PC-9 (cell line): ENCODE results near the gene SCN8A. TPM values are rescaled to one million over a fixed set of nuclear protein-coding genes. Genes with fewer than 3 reads are reported as not detected.

ENCODE experiments used
- BruUV-seq: library from RNA; stranded (reverse); fragments of 400-500 nt; replicated peaks from 2 replicates; lab custom pipeline; 2021; lab: Mats Ljungman, UMichigan
- CTCF ChIA-PET: fragments of 300-600 bp; sonication (Branson Sonifier 250); formaldehyde crosslinking; loops from one replicate; lab custom pipeline; 2022; ENCODE audit warnings: antibody characterized with exemption; lab: Charles Lee
- POLR2A ChIA-PET: fragments of 300-600 bp; sonication (Branson Sonifier 250); formaldehyde crosslinking; loops from one replicate; lab custom pipeline; 2022; ENCODE audit warnings: antibody characterized with exemption; ENCODE audit not compliant: unreplicated experiment; lab: Charles Lee
- DNase-seq, 2 experiments: peaks; one replicate each; pipeline versions ENCODE4 v3.0.0 to v3.0.0-alpha.2; 2015 to 2022; ENCODE audit warnings: mixed read lengths in 1 of 2
- H2AFZ ChIP-seq: fragments of 200-600 bp; sonication (generic); 2 replicates; pipeline ENCODE4 v1.8.1; 2017; ENCODE audit warnings: antibody characterized with exemption
- H3F3A ChIP-seq: fragments of 200-600 bp; sonication (generic); 2 replicates; pipeline ENCODE4 v1.8.1; 2017; ENCODE audit warnings: antibody characterized with exemption, mild to moderate bottlenecking, low read depth; ENCODE audit not compliant: insufficient read depth
- H3K27ac ChIP-seq: fragments of 200-600 bp; sonication (generic); 2 replicates; pipeline ENCODE4 v1.6.1; 2016; ENCODE audit warnings: mixed run types
- H3K27me3 ChIP-seq: fragments of 200-600 bp; sonication (generic); 2 replicates; pipeline ENCODE4 v1.6.1; 2016; ENCODE audit warnings: low read depth, mixed run types; ENCODE audit not compliant: insufficient read depth
- H3K36me3 ChIP-seq: fragments of 200-600 bp; sonication (generic); 2 replicates; pipeline ENCODE4 v1.6.1; 2016; ENCODE audit warnings: low read depth, mixed run types
- H3K4me1 ChIP-seq: fragments of 200-600 bp; sonication (generic); replicated peaks from 2 replicates; pipeline ENCODE4 v1.6.1; 2016; ENCODE audit warnings: mixed run types; ENCODE audit not compliant: insufficient read depth
- H3K4me2 ChIP-seq: fragments of 200-600 bp; sonication (generic); 2 replicates; pipeline ENCODE4 v1.6.1; 2017; ENCODE audit warnings: mixed run types
- H3K4me3 ChIP-seq: fragments of 200-600 bp; sonication (generic); 2 replicates; pipeline ENCODE4 v1.6.1; 2016; ENCODE audit warnings: mixed run types
- H3K79me2 ChIP-seq: fragments of 200-600 bp; sonication (generic); 2 replicates; pipeline ENCODE4 v1.6.1; 2017; ENCODE audit warnings: low read depth, mixed run types
- H3K9me2 ChIP-seq: fragments of 200-600 bp; sonication (generic); 2 replicates; pipeline ENCODE4 v1.8.1; 2017; ENCODE audit warnings: mild to moderate bottlenecking; ENCODE audit not compliant: insufficient read depth
- H3K9me3 ChIP-seq: fragments of 200-600 bp; sonication (generic); 2 replicates; pipeline ENCODE4 v1.8.1; 2016; ENCODE audit warnings: low read depth; ENCODE audit not compliant: insufficient read depth
- H4K20me1 ChIP-seq: fragments of 200-600 bp; sonication (generic); 2 replicates; pipeline ENCODE4 v1.8.1; 2017; ENCODE audit not compliant: insufficient read depth
- EZH2 ChIP-seq: fragments of 200-600 bp; sonication (generic); IDR thresholded peaks from 2 replicates; pipeline ENCODE4 v1.8.0; 2017; ENCODE audit warnings: antibody characterized with exemption, low read depth
- intact Hi-C: fragments of 100-400 bp; cut with micrococcal nuclease; formaldehyde crosslinking; loops from one replicate; pipeline ENCODE4 v1.10.0; 2022; ENCODE audit not compliant: unreplicated experiment
- total RNA-seq: library from RNA; stranded (reverse); gene quantifications from 2 replicates; pipeline ENCODE4 v1.2.3, GENCODE V29; 2021
- TF ChIP-seq, protein P1 (sequence below): fragments of 200-600 bp; sonication (generic); conservative IDR thresholded peaks from 2 replicates; pipeline ENCODE4 v1.6.1; 2017; ENCODE audit warnings: mixed run types, antibody characterized with exemption, mild to moderate bottlenecking, moderate library complexity

SCN8A gene
- total RNA-seq, 1 experiment from 2014 or later, result 0.17 TPM

DNA sequence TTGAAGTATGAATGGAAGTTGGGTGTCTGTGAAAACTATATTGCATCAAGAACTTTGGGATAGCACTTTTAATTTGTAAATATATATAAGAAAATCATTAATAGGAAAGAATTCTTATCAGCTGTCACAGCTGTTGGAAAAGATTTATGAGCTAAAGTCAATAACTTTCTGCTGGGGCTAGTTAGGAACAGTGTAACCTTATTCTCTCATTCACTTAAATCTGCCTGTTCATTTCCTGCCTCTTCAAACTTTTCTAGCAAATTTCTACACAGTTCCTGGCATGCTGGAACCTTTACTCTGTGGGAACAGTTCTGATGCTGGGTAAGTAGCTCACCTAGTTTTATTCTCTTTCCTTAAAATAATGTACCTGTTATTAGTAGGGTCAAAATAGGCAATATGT, 109.9 kb downstream of the SCN8A start:
- no TSS peak for BruUV-seq
- intact Hi-C loops, result no loop called here
- CTCF ChIA-PET, result no interaction called here

DNA sequence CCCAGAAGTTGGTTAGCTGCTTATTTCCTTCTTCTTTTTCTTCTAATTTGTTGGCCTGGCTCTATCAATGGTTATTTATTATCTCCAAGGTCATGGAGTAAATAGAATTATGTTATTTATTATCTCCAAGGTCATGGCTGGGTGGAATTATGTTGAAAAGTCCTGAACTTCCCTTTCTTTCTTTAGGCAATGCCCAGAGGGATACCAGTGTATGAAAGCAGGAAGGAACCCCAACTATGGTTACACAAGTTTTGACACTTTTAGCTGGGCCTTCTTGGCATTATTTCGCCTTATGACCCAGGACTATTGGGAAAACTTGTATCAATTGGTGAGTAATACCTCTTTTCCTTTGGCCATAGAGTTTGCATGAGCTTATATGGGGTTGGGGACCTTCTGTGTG, 111.6 kb downstream of the SCN8A start:
- H3K27ac ChIP-seq, result no peak overlapping the region
- no peaks in the 10 kb centered on the region for H3K79me2 ChIP-seq
- intact Hi-C loops, result no loop called here
- no peaks in the 10 kb centered on the region for H3K36me3 ChIP-seq
- H2AFZ ChIP-seq, result no peak overlapping the region
- POLR2A ChIA-PET, result no interaction called here
- CTCF ChIA-PET, result interaction anchor here (0.6 kb wide), 1 partner anchor 1177 kb away, joined by 6 read pairs; no protein-coding TSS in a partner anchor
- no peaks in the 10 kb centered on the region for H3K4me1 ChIP-seq
- BruUV-seq, result no TSS peak
- no peaks in the 10 kb centered on the region for H3K9me2 ChIP-seq
- no peaks in the 10 kb centered on the region for H3F3A ChIP-seq
- H3K4me2 ChIP-seq, result no peak overlapping the region
- no peaks in the 10 kb centered on the region for H4K20me1 ChIP-seq
- H3K4me3 ChIP-seq, result no peak overlapping the region
- TF ChIP-seq, protein P1, sequence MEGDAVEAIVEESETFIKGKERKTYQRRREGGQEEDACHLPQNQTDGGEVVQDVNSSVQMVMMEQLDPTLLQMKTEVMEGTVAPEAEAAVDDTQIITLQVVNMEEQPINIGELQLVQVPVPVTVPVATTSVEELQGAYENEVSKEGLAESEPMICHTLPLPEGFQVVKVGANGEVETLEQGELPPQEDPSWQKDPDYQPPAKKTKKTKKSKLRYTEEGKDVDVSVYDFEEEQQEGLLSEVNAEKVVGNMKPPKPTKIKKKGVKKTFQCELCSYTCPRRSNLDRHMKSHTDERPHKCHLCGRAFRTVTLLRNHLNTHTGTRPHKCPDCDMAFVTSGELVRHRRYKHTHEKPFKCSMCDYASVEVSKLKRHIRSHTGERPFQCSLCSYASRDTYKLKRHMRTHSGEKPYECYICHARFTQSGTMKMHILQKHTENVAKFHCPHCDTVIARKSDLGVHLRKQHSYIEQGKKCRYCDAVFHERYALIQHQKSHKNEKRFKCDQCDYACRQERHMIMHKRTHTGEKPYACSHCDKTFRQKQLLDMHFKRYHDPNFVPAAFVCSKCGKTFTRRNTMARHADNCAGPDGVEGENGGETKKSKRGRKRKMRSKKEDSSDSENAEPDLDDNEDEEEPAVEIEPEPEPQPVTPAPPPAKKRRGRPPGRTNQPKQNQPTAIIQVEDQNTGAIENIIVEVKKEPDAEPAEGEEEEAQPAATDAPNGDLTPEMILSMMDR, result no peak
- no peak for TF ChIP-seq EZH2
- no peak for DNase-seq
- no peaks in the 10 kb centered on the region for H3K9me3 ChIP-seq
- H3K27me3 ChIP-seq, result peaks cover 57% of the 10 kb centered on the region

More for the DNA sequence above, 109.9 kb downstream of the SCN8A start:
- Histone ChIP-seq H3K79me2 (no peaks in the 10 kb centered on the region), H3K4me1 (no peaks in the 10 kb centered on the region), H3K27ac (no peak overlapping the region), H3K4me2 (no peak overlapping the region), H3K36me3 (no peaks in the 10 kb centered on the region), H3K4me3 (no peak overlapping the region), H3F3A (no peaks in the 10 kb centered on the region), H3K27me3 (peaks cover 66% of the 10 kb centered on the region), H3K9me3 (no peaks in the 10 kb centered on the region), H3K9me2 (no peaks in the 10 kb centered on the region), H4K20me1 (no peaks in the 10 kb centered on the region), H2AFZ (no peak overlapping the region)
- no peak for DNase-seq
- TF ChIP-seq, protein P1, result no peak
- no peak for TF ChIP-seq EZH2
- POLR2A ChIA-PET, result no interaction called here

DNA sequence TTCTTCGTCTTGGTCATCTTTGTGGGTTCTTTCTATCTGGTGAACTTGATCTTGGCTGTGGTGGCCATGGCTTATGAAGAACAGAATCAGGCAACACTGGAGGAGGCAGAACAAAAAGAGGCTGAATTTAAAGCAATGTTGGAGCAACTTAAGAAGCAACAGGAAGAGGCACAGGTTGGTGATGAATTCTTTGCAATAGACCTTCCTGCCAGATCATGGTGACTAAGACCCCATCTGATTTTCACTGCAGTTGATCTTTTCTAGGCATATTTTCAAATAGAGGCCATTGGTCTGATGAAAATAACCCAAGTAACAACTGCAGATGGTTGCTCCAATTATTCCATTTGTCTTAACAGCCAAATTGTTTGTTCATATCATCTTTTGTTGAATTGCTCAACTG, 114.4 kb downstream of the SCN8A start:
- no peak for DNase-seq
- no peaks in the 10 kb centered on the region for H3K36me3 ChIP-seq
- H3K79me2 ChIP-seq, result no peaks in the 10 kb centered on the region
- TF ChIP-seq, protein P1, result no peak
- no peak for TF ChIP-seq EZH2
- intact Hi-C loops, result no loop called here
- no peaks in the 10 kb centered on the region for H3K9me2 ChIP-seq
- peaks cover 42% of the 10 kb centered on the region; the same call in 1 of the 2 replicates for H3K27me3 ChIP-seq
- no peaks in the 10 kb centered on the region for H3K4me1 ChIP-seq
- H3K4me2 ChIP-seq, result no peak overlapping the region
- no peak overlapping the region for H3K4me3 ChIP-seq
- no peak overlapping the region for H3K27ac ChIP-seq
- H3F3A ChIP-seq, result no peaks in the 10 kb centered on the region
- H4K20me1 ChIP-seq, result no peaks in the 10 kb centered on the region
- no TSS peak for BruUV-seq
- H2AFZ ChIP-seq, result no peak overlapping the region
- POLR2A ChIA-PET, result no interaction called here
- CTCF ChIA-PET, result no interaction called here
- no peaks in the 10 kb centered on the region for H3K9me3 ChIP-seq
